Breast epithelium (tissue), 4 donors: Measurements from ENCODE around the gene DNAL4. TPM values are rescaled to one million over a fixed set of nuclear protein-coding genes. Genes with fewer than 3 reads are reported as not detected.

Experiments
- DNase-seq, 2 donors: peaks; one replicate each; pipeline ENCODE4 v3.0.0-alpha.2; 2019; ENCODE audit warnings: low spot score in 2 of 2
- H3K27ac ChIP-seq, 2 donors: fragments of 200-600 bp; sonication (generic) in 1 of 2; one replicate each; pipeline ENCODE4 v1.5.1; 2016 to 2019; ENCODE audit warnings: mild to moderate bottlenecking in 1 of 2
- H3K27me3 ChIP-seq, 2 donors: fragments of 200-600 bp; sonication (generic) in 1 of 2; one replicate each; pipeline versions ENCODE4 v1.5.1 to v1.6.0; 2017 to 2019; ENCODE audit warnings: control low read depth in 1 of 2, mild to moderate bottlenecking in 1 of 2
- H3K36me3 ChIP-seq: fragments of 200-600 bp; one replicate; pipeline ENCODE4 v1.5.1; 2019
- H3K4me1 ChIP-seq, 2 donors: fragments of 200-600 bp; sonication (generic); one replicate each; pipeline ENCODE4 v1.5.1; 2016 to 2019; ENCODE audit warnings: control low read depth in 1 of 2
- H3K4me3 ChIP-seq, 3 donors: fragments of 200-600 bp; sonication (generic); 1 replicate in 2 of 3; 2 replicates in 1 of 3; pipeline ENCODE4 v1.5.1; 2016 to 2019; ENCODE audit warnings: mild to moderate bottlenecking in 3 of 3, moderate library complexity in 2 of 3
- H3K9me3 ChIP-seq, 2 donors: fragments of 200-600 bp; sonication (generic) in 1 of 2; one replicate each; pipeline ENCODE4 v1.5.1; 2016 to 2019; ENCODE audit warnings: control low read depth in 1 of 2
- CTCF ChIP-seq, 3 donors: fragments of 450-650 bp; IDR thresholded peaks; one replicate each; pipeline ENCODE4 v1.5.1; 2016 to 2017; ENCODE audit warnings: antibody characterized with exemption in 3 of 3, mild to moderate bottlenecking in 3 of 3, moderate library complexity in 3 of 3
- POLR2A ChIP-seq: fragments of 450-650 bp; IDR thresholded peaks from one replicate; pipeline ENCODE4 v1.6.1; 2016; ENCODE audit warnings: antibody characterized with exemption, mild to moderate bottlenecking, moderate library complexity
- POLR2AphosphoS5 ChIP-seq, 3 donors: sonication (generic); formaldehyde crosslinking; IDR thresholded peaks; one replicate each; pipeline ENCODE4 v1.6.1; 2017; ENCODE audit warnings: antibody characterized with exemption in 3 of 3
- intact Hi-C: fragments of 100-400 bp; cut with DNase I; formaldehyde crosslinking; loops from one replicate; pipeline ENCODE4 v1.15.1; 2023; ENCODE audit warnings: low total_unique reads
- total RNA-seq, 3 donors: library from RNA; depleted of rRNA; stranded (reverse); fragments of >200 nt; gene quantifications; one replicate each; pipeline ENCODE4 v1.1.0, GENCODE V29; 2016

DNAL4 gene
- total RNA-seq, 3 donors from 2014 or later: 17.8 to 31.2 (median 21.3) TPM

- intact Hi-C loops: no loop called here
- no peak overlapping the region for H3K27ac ChIP-seq
- peaks cover 3 to 8% of the 10 kb centered on the region in 2 donors for H3K4me1 ChIP-seq
- no peaks in the 10 kb centered on the region for H3K36me3 ChIP-seq
- H3K4me3 ChIP-seq: no peak overlapping the region
- H3K27me3 ChIP-seq: no peaks in the 10 kb centered on the region
- no peak for DNase-seq
- TF ChIP-seq POLR2AphosphoS5 (IDR thresholded peaks at IDR 0.05): no peak
- TF ChIP-seq POLR2A: no peak
- H3K9me3 ChIP-seq: no peaks in the 10 kb centered on the region
Measured at GRCh38 chr22:38840129-38840528, 46.2 kb upstream of the DNAL4 start.

GRCh38 chr22:38839686-38840085, 45.7 kb upstream of the DNAL4 start:
- no peak for DNase-seq
- Histone ChIP-seq H3K4me3 (no peak overlapping the region), H3K36me3 (no peaks in the 10 kb centered on the region), H3K9me3 (no peaks in the 10 kb centered on the region), H3K27me3 (no peaks in the 10 kb centered on the region), H3K4me1 (peaks cover 3 to 8% of the 10 kb centered on the region in 2 donors), H3K27ac (no peak overlapping the region)
- TF ChIP-seq POLR2A (no peak), POLR2AphosphoS5 (IDR thresholded peaks at IDR 0.05) (no peak), CTCF (IDR thresholded peaks at IDR 0.05) (no peak)
- intact Hi-C loops: no loop called here

GRCh38 chr22:38837414-38837928, 43.5 kb upstream of the DNAL4 start:
- no peak overlapping the region for H3K27ac ChIP-seq
- no peaks in the 10 kb centered on the region for H3K9me3 ChIP-seq
- no peaks in the 10 kb centered on the region for H3K27me3 ChIP-seq
- H3K4me3 ChIP-seq: no peak overlapping the region
- no peak for DNase-seq
- intact Hi-C loops: no loop called here
- H3K4me1 ChIP-seq: peaks cover 0 to 3% of the 10 kb centered on the region in 2 donors
- no peak for TF ChIP-seq POLR2A
- TF ChIP-seq CTCF (IDR thresholded peaks at IDR 0.05): no peak
- no peak for TF ChIP-seq POLR2AphosphoS5 (IDR thresholded peaks at IDR 0.05)
- H3K36me3 ChIP-seq: no peaks in the 10 kb centered on the region

- Histone ChIP-seq H3K27ac (no peak overlapping the region), H3K27me3 (no peaks in the 10 kb centered on the region), H3K9me3 (no peaks in the 10 kb centered on the region), H3K36me3 (no peaks in the 10 kb centered on the region), H3K4me3 (no peak overlapping the region), H3K4me1 (no peaks in the 10 kb centered on the region)
- intact Hi-C loops: no loop called here
- TF ChIP-seq POLR2A (no peak), POLR2AphosphoS5 (IDR thresholded peaks at IDR 0.05) (no peak), CTCF (IDR thresholded peaks at IDR 0.05) (no peak)
- no peak for DNase-seq
Measured at GRCh38 chr22:38835888-38836301, 42.0 kb upstream of the DNAL4 start.

GRCh38 chr22:38834991-38835390, 41.0 kb upstream of the DNAL4 start:
- H3K27me3 ChIP-seq: no peaks in the 10 kb centered on the region
- intact Hi-C loops: no loop called here
- DNase-seq: no peak

More at GRCh38 chr22:38834991-38835390, 41.0 kb upstream of the DNAL4 start:
- no peak for TF ChIP-seq POLR2AphosphoS5 (IDR thresholded peaks at IDR 0.05)
- TF ChIP-seq POLR2A: no peak
- TF ChIP-seq CTCF (IDR thresholded peaks at IDR 0.05): no peak
- Histone ChIP-seq H3K27ac (no peak overlapping the region), H3K36me3 (no peaks in the 10 kb centered on the region), H3K9me3 (no peaks in the 10 kb centered on the region), H3K4me3 (no peak overlapping the region), H3K4me1 (no peaks in the 10 kb centered on the region)
